Measurements from ENCODE around the gene FAM149B1. TPM values are rescaled to one million over a fixed set of nuclear protein-coding genes. Genes with fewer than 3 reads are reported as not detected.

Gene FAM149B1
- total and polyA plus RNA-seq, 2 of the 13 experiments (the other 11 are each of a cell fraction or from before 2014, with no cell fraction given) = 9.3 to 16.8 TPM

GRCh38 chr10:73252445-73253224, 84.7 kb downstream of the FAM149B1 start, which contains the start of gene MRPS16 (continued):
- TF ChIP-seq REPIN1 (CRISPR knock-in tag; IDR thresholded peaks at IDR 0.05; ENCODE audit: borderline replicate concordance, low read depth) = peak; percentile 74; the same call in 1 of the 2 replicates
- TF ChIP-seq GLMP (CRISPR knock-in tag; IDR thresholded peaks at IDR 0.05; ENCODE audit: borderline replicate concordance) = no peak
- TF ChIP-seq PREB (CRISPR knock-in tag; IDR thresholded peaks at IDR 0.05) = no peak
- no peak for TF ChIP-seq MLXIP (CRISPR knock-in tag; IDR thresholded peaks at IDR 0.05; ENCODE audit: borderline replicate concordance)
- no peak for TF ChIP-seq ZNF234 (CRISPR knock-in tag; conservative IDR thresholded peaks at IDR 0.05)
- no peak; the same call in none of the 2 replicates for TF ChIP-seq ZNF12 (CRISPR knock-in tag; IDR thresholded peaks at IDR 0.05)
- TF ChIP-seq TEF (CRISPR knock-in tag; IDR thresholded peaks at IDR 0.05) = no peak; the same call in 1 of the 2 replicates
- peak; percentile 82 for TF ChIP-seq GABPA (IDR thresholded peaks at IDR 0.05; ENCODE audit: low read depth, low read length)
- TF ChIP-seq GABPA (CRISPR knock-in tag; IDR thresholded peaks at IDR 0.05; ENCODE audit: low read depth) = peak; percentile 94
- no peak for TF ChIP-seq ZNF30 (CRISPR knock-in tag; IDR thresholded peaks at IDR 0.05)
- TF ChIP-seq, protein P1, sequence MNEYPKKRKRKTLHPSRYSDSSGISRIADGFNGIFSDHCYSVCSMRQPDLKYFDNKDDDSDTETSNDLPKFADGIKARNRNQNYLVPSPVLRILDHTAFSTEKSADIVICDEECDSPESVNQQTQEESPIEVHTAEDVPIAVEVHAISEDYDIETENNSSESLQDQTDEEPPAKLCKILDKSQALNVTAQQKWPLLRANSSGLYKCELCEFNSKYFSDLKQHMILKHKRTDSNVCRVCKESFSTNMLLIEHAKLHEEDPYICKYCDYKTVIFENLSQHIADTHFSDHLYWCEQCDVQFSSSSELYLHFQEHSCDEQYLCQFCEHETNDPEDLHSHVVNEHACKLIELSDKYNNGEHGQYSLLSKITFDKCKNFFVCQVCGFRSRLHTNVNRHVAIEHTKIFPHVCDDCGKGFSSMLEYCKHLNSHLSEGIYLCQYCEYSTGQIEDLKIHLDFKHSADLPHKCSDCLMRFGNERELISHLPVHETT (CRISPR knock-in tag; conservative IDR thresholded peaks at IDR 0.05) = peak; percentile 84; the same call in 1 of the 2 replicates
- TF ChIP-seq, protein P2, sequence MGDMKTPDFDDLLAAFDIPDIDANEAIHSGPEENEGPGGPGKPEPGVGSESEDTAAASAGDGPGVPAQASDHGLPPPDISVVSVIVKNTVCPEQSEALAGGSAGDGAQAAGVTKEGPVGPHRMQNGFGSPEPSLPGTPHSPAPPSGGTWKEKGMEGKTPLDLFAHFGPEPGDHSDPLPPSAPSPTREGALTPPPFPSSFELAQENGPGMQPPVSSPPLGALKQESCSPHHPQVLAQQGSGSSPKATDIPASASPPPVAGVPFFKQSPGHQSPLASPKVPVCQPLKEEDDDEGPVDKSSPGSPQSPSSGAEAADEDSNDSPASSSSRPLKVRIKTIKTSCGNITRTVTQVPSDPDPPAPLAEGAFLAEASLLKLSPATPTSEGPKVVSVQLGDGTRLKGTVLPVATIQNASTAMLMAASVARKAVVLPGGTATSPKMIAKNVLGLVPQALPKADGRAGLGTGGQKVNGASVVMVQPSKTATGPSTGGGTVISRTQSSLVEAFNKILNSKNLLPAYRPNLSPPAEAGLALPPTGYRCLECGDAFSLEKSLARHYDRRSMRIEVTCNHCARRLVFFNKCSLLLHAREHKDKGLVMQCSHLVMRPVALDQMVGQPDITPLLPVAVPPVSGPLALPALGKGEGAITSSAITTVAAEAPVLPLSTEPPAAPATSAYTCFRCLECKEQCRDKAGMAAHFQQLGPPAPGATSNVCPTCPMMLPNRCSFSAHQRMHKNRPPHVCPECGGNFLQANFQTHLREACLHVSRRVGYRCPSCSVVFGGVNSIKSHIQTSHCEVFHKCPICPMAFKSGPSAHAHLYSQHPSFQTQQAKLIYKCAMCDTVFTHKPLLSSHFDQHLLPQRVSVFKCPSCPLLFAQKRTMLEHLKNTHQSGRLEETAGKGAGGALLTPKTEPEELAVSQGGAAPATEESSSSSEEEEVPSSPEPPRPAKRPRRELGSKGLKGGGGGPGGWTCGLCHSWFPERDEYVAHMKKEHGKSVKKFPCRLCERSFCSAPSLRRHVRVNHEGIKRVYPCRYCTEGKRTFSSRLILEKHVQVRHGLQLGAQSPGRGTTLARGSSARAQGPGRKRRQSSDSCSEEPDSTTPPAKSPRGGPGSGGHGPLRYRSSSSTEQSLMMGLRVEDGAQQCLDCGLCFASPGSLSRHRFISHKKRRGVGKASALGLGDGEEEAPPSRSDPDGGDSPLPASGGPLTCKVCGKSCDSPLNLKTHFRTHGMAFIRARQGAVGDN (CRISPR knock-in tag; IDR thresholded peaks at IDR 0.05) = peak; percentile 93
- TF ChIP-seq ZNF720 (CRISPR knock-in tag; IDR thresholded peaks at IDR 0.05) = no peak

Data from HepG2 (cell line).